SU-DHL-6 (cell line): ENCODE measurements around the gene CACNA1B.

ENCODE experiments used
- CTCF ChIP-seq: fragments of 200-600 bp; sonication (generic); IDR thresholded peaks from one replicate; pipeline ENCODE4 v1.5.1; 2017; ENCODE audit warnings: antibody characterized with exemption, mild to moderate bottlenecking, low read length, moderate library complexity; ENCODE audit not compliant: insufficient read depth, poor library complexity, severe bottlenecking
- EZH2phosphoT487 ChIP-seq: fragments of 200-600 bp; sonication (generic), shearing (Covaris generic); conservative IDR thresholded peaks from 2 replicates; pipeline ENCODE4 v1.6.1; 2018; ENCODE audit warnings: mild to moderate bottlenecking, antibody characterized with exemption, low read length, moderate library complexity, mixed read lengths

GRCh38 chr9:137834846-137835546 is 42.6 kb upstream of the CACNA1B start:
- TF ChIP-seq CTCF (no peak), EZH2phosphoT487 (no peak)
